CD4-positive, alpha-beta T cell treated with Interleukin-1 beta for 1 hour (primary cell): ENCODE measurements around the gene SH3TC2.
"Not testable (repeated sequence)": the region's sequence is repeated elsewhere in the genome, so short reads cannot be mapped to it uniquely, and the experiment has no call there.

Experiments
- DNase-seq, 2 donors: peaks; one replicate each; pipeline ENCODE4 v3.0.0-alpha.2; 2020 to 2022

The SH3TC2 gene

DNA sequence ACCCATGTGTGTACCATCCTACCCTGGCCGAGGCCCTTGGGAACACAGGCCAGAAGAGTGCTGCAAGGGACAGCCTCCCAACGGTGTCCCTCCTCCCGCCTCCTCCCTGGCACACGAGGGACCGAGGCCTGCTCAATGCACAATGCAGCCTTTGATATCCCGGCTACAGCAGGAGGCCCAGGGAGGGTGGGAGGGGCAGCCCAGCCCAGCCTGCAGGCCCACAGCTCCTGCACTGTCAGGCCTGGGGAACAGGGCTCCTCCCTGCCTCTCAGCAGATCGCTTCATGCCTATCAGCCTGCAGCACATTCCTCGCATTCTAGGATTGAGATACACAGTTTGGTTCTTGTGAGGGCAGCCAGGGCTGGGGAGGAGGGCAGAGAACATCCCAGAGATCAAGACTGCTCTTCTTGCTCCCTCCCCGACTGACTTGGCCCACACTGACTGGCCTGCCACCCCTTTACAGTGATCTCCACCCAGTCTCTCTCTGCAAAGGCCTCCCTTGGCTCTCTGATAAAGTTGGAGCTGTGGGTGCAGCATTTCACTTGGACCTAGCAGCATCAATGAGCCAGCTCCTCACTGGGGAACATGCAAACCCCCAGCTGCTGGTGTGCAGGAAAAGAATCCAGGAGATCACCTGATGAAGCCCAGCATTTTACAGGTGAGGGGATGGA is at the start of gene SH3TC2:
SH3TC2 (minus strand) TSS at position 46 of the 671 bp plus-strand sequence; CDS start at position 6, 40 bp downstream.
- no peak for DNase-seq

DNA sequence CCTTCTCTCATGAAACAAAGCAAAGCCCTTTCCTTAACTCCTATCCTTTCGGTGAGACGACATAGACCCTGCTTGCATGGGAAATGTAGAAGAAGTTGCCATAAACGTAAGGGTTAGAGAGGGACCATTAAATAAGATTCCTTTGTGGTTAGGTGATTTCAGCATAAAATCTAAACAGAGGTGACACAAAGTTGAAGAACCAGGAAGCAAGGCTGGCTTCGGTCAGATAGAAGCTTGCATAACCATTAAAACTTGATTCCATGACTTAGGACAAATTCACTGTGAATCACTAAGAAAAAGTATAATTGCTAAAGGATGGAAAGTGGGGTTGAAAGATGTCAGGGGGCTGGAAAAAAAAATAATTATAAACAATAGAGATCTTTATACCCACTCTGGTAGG is 47.5 kb upstream of the SH3TC2 start:
- DNase-seq = no peak

DNA sequence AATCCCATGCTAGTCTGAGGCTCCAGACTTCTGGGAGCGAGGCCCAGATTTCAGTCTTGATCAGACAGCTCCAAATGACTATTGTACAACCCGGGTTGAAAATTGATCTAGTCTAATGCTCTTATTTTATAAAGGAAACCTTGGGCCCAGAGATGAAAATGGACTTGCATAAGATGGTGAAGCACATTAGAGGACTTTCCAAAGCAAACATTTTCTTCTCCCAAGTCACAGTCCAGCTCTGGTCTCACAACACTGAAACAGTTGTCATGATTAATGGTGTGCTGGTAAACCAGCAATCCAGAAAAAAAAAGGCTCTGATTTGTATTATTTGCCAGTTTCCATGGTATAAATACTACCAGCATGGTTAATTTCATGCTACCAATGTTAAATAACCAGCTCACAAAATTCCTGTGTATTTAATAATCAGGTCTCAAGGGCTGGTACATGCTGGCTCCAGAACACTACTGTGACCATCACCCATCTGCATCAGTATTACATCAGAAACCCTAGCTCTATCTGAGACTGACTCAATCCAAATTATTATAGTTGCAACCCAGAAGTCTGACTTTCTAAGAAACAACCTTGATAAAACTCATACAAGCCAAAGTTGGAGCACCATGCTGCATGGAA is 45.9 kb upstream of the SH3TC2 start:
- DNase-seq = no peak

DNA sequence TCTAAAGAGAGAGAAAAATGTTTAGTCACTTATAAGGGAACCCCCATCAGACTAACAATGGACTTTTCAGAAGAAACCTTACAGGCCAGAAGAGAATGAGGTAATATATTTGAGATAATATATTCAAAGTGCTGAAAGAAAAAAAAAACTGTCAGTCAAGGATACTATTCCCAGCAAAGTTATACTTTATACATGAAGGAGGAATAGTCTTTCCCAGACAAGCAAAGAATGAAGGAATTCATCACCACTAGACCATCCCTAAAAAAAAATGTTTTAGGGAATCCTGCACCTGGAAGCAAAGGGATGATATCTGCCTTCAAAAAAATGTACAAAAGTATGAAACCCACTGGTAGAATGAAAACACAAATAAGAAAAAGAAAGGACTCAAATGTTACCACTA is 37.5 kb upstream of the SH3TC2 start:
- no peak for DNase-seq

DNA sequence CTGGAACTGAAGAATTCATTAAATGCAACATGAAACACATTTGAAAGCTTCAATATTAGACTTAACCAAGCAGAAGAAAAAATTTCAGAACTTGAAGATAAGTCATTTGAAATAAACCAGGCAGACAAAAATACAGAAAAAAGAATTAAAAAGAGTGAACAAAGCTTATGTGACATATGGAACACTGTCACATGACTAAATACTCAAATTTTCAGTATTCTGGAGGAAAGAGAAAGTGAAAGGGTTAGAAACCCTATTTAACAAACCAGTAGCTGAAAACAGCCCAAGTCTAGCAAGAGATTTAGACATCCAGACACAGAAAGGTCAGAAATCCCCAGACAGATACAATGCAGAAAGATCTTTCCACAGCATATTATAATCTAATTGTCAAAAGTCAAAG is 37.1 kb upstream of the SH3TC2 start:
- no peak for DNase-seq

- DNase-seq = no peak
These were observed 32.1 kb upstream of the SH3TC2 start for GRCh38 chr5:149094996-149095395.

DNA sequence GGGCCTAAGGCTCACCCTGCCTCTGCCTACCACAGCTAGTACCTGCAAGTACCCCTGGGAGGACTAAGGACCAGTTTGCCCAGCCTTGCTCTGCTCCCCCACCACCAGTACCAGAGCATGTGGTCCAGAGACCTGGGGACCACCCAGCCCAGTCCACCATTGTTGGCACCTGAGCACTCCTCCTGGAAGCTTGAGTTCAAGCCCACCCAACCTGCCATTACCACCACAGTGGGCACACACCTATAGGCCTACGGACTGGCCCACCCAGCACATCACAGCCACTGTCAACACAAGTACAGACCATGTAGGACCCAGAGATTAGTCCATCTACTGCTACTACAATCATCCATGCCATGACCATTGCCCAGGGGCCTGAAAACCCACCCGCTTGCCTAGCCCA is 30.8 kb upstream of the SH3TC2 start:
- no peak for DNase-seq

DNA sequence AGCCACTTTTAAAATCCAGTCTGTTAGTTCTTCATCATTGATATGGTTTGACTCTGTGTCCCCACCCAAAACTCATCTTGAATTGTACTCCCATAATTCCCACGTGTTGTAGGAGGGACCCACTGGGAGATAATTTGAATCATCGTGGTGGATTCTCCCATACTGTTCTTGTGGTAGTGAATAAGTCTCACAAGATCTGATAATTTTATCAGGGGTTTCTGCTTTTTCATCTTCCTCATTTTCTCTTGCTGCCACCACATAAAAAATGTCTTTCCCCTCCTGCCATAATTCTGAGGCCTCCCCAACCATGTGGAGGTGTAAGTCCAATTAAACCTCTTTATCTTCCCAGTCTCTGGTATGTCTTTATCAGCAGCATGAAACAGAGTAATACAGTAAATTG is 26.9 kb upstream of the SH3TC2 start:
- no peak for DNase-seq

- no peak for DNase-seq
These were observed 25.8 kb upstream of the SH3TC2 start for GRCh38 chr5:149088686-149089085.

DNA sequence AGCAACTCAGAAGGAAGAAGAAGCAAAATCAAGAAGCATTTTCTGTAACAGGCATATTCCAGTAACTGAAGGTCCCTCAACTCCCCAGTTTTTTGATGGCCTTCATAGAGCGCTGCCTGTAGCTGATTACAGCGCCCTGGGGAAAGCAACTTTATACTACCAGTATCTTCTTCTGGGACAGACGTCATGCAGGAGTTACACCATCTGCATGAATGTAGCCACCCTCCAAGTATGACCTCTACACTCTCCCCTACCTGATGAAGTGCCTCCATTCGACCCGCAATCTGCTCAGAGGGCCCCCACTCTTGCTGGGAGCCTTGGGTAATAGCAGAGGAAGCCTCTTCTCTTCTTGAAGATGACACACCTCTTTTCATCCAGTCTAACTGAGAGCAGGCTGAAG is 21.0 kb upstream of the SH3TC2 start:
- DNase-seq = no peak

DNA sequence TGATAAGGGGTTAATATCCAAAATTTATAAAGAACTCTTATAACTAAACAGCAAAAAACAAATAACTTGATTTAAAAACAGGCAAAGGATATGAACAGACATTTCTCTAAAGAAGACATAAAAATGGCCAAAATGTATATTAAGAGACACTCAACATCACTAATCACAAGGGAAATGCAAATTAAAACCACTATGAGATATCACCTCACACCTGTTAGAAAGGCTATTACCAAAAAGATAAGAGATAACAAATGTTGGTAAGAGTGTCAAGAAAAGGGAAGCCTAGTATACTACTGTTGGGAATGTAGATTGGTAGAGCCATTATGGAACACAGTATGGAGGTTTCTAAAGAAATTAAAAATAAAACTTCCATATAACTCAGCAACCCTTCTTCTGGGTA is 19.4 kb upstream of the SH3TC2 start:
- DNase-seq = no peak

- no peak for DNase-seq
These were observed 17.4 kb upstream of the SH3TC2 start for GRCh38 chr5:149080294-149080693.

- DNase-seq = peak in 1 of 2 donors; percentile 26
These were observed 17.0 kb upstream of the SH3TC2 start for GRCh38 chr5:149079883-149080282.

DNA sequence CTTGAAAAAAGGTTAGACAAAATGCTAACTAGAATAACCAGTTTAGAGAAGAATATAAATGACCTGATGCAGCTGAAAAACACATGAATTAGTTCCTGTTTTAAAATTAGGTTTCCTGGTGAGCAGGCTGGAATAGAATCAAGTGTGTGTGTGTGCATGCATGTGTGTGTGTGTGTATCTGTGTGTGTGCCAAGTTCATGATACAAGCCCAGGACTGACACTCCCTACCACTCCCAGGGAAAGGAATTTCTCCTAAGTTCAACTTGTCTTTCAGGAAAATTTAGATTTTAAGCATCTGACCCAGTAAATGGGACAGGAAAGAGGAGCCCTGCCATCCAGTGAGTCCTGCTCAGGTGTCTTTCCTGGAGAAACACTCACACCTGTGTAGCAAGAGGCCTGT is 11.2 kb upstream of the SH3TC2 start:
- not testable (repeated sequence) for DNase-seq

GRCh38 chr5:149073213-149073612 is 10.4 kb upstream of the SH3TC2 start:
- no peak for DNase-seq

- DNase-seq = no peak
These were observed 9.9 kb upstream of the SH3TC2 start for GRCh38 chr5:149072791-149073190.

- DNase-seq = no peak
These were observed 9.5 kb upstream of the SH3TC2 start for GRCh38 chr5:149072376-149072775.

DNA sequence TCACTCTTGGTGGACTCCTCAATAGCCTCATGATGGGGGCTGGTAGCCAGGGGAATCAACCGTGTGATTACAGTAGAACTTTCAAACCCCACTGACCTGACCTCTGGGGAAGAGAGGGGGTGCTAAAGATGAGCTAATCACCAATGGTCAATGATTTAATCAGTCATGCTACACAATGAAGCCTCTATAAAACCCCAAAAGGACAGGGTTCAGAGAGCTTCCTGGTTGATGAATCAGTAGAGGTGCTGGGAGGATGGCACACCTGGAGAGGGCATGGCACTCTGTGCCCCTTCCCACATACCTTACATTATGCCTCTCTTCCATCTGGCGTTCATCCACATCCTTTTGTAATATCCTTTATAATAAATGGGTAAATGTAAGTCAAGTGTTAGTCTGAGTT is 8.9 kb upstream of the SH3TC2 start:
- no peak for DNase-seq

DNA sequence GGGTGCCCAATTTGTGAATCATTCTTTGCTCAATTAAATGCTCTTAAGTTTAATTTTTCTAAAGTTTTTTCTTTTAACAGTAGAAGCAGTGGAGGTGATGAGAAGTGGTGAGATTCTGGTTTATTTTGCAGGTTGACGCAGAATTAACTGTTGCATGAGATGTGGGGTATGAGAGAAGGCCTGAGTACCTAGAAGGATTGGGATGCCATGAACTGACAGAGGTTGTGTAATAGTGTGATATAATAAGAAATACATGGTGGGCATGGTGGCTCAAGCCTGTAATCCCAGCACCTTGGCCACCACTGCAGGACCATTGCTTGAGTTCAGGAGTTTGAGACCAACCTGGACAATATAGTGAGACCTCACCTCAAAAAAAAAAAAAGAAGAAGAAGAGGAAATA is 8.4 kb upstream of the SH3TC2 start:
- no peak for DNase-seq

- DNase-seq = no peak
These were observed 6.8 kb upstream of the SH3TC2 start for GRCh38 chr5:149069711-149070110.

DNA sequence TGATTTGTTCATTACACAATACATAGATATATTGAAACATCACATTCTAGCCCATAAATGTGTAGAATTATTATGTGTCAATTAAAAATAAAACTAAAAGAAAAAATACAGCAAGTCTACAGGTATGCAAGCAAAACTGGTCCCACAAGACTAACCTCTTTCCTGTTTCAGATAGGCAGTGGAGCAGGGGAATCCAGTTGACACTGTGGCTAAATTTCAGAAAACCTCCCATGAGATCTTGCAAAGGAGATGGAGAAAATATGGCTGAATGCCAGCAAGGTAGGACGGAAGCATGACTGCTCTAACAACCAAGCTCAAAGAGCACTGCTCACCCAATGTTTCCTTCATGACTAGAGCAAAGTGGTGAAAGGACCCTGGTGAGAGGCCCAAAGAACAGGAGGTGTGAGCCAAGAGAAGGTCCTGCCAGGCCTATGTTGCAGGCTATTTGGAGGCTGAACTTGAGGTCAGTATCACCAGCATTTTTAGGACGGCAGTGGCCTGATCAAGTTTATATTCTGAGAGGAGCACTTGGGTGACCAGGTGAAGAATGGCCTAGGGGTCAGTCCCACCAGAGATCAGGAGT is 1.1 kb upstream of the SH3TC2 start:
- DNase-seq = no peak

- no peak for DNase-seq
These were observed 368 bp downstream of the SH3TC2 start for GRCh38 chr5:149062371-149063016.

DNA sequence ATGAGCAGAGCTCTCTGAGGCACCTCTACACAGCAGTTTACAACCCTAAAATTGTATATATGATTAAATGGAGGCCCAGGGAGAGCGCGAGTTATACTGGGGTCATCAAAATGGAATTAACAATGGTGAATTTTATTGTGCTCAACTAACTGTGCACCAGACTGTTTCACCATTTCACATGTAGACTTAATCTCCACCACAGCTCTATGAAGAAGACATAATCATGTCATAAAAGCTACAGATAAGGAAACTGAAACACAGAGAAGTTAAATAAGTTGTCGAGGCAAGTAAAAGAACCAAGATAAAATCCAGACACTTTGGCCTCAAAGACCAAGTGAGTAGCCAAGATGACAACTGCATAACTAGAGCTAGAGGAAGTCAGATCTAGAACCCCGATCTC is 1.5 kb downstream of the SH3TC2 start:
- DNase-seq = no peak

DNA sequence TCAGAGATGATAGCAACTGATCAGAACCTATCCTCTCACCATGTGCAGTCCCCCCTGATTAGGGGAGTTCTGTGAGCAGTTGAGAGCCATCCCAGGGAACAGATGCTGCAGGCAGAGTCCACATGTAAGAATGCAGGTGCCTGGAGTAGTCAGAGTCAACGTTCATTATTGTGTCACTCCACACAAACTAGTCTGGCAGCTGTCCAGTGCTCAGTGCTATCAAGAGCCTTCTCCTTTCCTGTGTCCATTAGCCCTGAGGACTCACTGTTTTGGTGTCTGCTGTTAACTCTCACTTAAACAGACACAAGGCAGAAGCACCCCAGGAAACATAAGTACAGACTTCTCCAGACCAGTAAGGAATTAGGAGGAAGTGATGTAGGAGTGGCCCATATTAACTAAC is 2.5 kb downstream of the SH3TC2 start:
- no peak for DNase-seq
